Uterus (tissue), 4 donors: Measurements from ENCODE around the gene CDK4. TPM values are rescaled to one million over a fixed set of nuclear protein-coding genes. Genes with fewer than 3 reads are reported as not detected.
"Not testable (repeated sequence)": the region's sequence is repeated elsewhere in the genome, so short reads cannot be mapped to it uniquely, and the experiment has no call there.

Experiments used
- DNase-seq, 2 donors: peaks; one replicate each; pipeline ENCODE4 v3.0.0-alpha.2; 2019 to 2020
- H3K27ac ChIP-seq, 2 donors: fragments of 200-600 bp; sonication (generic); 1 replicate in 1 of 2; 2 replicates in 1 of 2; pipeline ENCODE4 v1.5.1; 2016 to 2018
- H3K27me3 ChIP-seq, 2 donors: fragments of 200-600 bp; sonication (generic); one replicate each; pipeline ENCODE4 v1.5.1; 2018 to 2019; ENCODE audit warnings: control low read depth in 1 of 2
- H3K36me3 ChIP-seq, 2 donors: fragments of 200-600 bp; sonication (generic); one replicate each; pipeline ENCODE4 v1.5.1; 2019; ENCODE audit warnings: control low read depth in 1 of 2
- H3K4me1 ChIP-seq, 2 donors: fragments of 200-600 bp; sonication (generic); one replicate each; pipeline ENCODE4 v1.5.1; 2018 to 2019; ENCODE audit warnings: control low read depth in 1 of 2
- H3K4me3 ChIP-seq, 2 donors: fragments of 200-600 bp; sonication (generic); 1 replicate in 1 of 2; 2 replicates in 1 of 2; pipeline ENCODE4 v1.5.1; 2018 to 2019; ENCODE audit warnings: mild to moderate bottlenecking in 1 of 2
- H3K9me3 ChIP-seq, 2 donors: fragments of 200-600 bp; sonication (generic); one replicate each; pipeline ENCODE4 v1.5.1; 2019; ENCODE audit warnings: control low read depth in 1 of 2
- CTCF ChIP-seq, 4 experiments: fragments of 200-600 bp in 2 of 4; fragments of 450-650 bp in 2 of 4; sonication (generic) in 2 of 4; IDR thresholded peaks; one replicate each; pipeline ENCODE4 v1.5.1; 2016 to 2019; ENCODE audit warnings: antibody characterized with exemption in 4 of 4, mild to moderate bottlenecking in 2 of 4, moderate library complexity in 1 of 4
- POLR2A ChIP-seq, 2 donors: fragments of 450-650 bp; IDR thresholded peaks; one replicate each; pipeline ENCODE4 v1.6.1; 2016; ENCODE audit warnings: antibody characterized with exemption in 2 of 2, mild to moderate bottlenecking in 1 of 2, moderate library complexity in 1 of 2
- intact Hi-C: fragments of 100-400 bp; cut with DNase I; formaldehyde crosslinking; loops from one replicate; pipeline ENCODE4 v1.15.1; 2023; ENCODE audit warnings: low total_unique reads
- total RNA-seq, 4 donors: library from RNA; depleted of rRNA in 3 of 4; stranded (reverse); fragments of >200 nt in 3 of 4; gene quantifications; one replicate each; pipeline versions ENCODE4 v1.1.0 to v1.2.4, GENCODE V29; 2014 to 2023
- donor health status: DM: yes; HTN: yes; CAD: no.

CDK4 gene
- total RNA-seq, 4 donors from 2014 or later: 60.0 to 190 (median 110) TPM

- H3K9me3 ChIP-seq: no peaks in the 10 kb centered on the region
Observed at GRCh38 chr12:57723630-57723962, 28.5 kb downstream of the CDK4 start.

GRCh38 chr12:57722716-57723629, 29.1 kb downstream of the CDK4 start:
- H3K9me3 ChIP-seq: no peaks in the 10 kb centered on the region
- no peaks in the 10 kb centered on the region for H3K27me3 ChIP-seq
- intact Hi-C loops: no loop called here
- no peaks in the 10 kb centered on the region for H3K4me1 ChIP-seq
- H3K27ac ChIP-seq: no peak overlapping the region
- no peaks in the 10 kb centered on the region for H3K36me3 ChIP-seq
- H3K4me3 ChIP-seq: no peak overlapping the region
- DNase-seq: no peak
- no peak for TF ChIP-seq CTCF (IDR thresholded peaks at IDR 0.05)
- no peak for TF ChIP-seq POLR2A (IDR thresholded peaks at IDR 0.05)

More at GRCh38 chr12:57723630-57723962, 28.5 kb downstream of the CDK4 start:
- H3K36me3 ChIP-seq: no peaks in the 10 kb centered on the region
- no peaks in the 10 kb centered on the region for H3K27me3 ChIP-seq
- intact Hi-C loops: no loop called here
- H3K4me1 ChIP-seq: no peaks in the 10 kb centered on the region
- DNase-seq: no peak
- no peak overlapping the region for H3K27ac ChIP-seq
- H3K4me3 ChIP-seq: no peak overlapping the region
- no peak for TF ChIP-seq CTCF (IDR thresholded peaks at IDR 0.05)
- TF ChIP-seq POLR2A (IDR thresholded peaks at IDR 0.05): no peak

- not testable (repeated sequence) for H3K36me3 ChIP-seq
Observed at GRCh38 chr12:57721846-57722608, 30.1 kb downstream of the CDK4 start.

GRCh38 chr12:57720606-57721595, 31.2 kb downstream of the CDK4 start:
- no peak for TF ChIP-seq CTCF (IDR thresholded peaks at IDR 0.05)
- TF ChIP-seq POLR2A (IDR thresholded peaks at IDR 0.05): no peak
- Histone ChIP-seq H3K4me1 (no peaks in the 10 kb centered on the region), H3K27me3 (no peaks in the 10 kb centered on the region), H3K36me3 (no peaks in the 10 kb centered on the region), H3K9me3 (no peaks in the 10 kb centered on the region), H3K4me3 (no peak overlapping the region), H3K27ac (no peak overlapping the region)
- DNase-seq: no peak
- intact Hi-C loops: no loop called here

More at GRCh38 chr12:57721846-57722608, 30.1 kb downstream of the CDK4 start:
- H3K4me3 ChIP-seq, H3K4me1 ChIP-seq, H3K27ac ChIP-seq, DNase-seq, H3K9me3 ChIP-seq, H3K27me3 ChIP-seq, intact Hi-C loops: not testable (repeated sequence)
